Uterus (tissue), 2 donors: ENCODE results near the gene STAT6.

Experiments
- POLR2A ChIP-seq, 2 donors: fragments of 450-650 bp; IDR thresholded peaks; one replicate each; pipeline ENCODE4 v1.6.1; 2016; ENCODE audit warnings: antibody characterized with exemption in 2 of 2, mild to moderate bottlenecking in 1 of 2, moderate library complexity in 1 of 2
- TF ChIP-seq, protein P1 (sequence below), 4 experiments: fragments of 200-600 bp in 2 of 4; fragments of 450-650 bp in 2 of 4; sonication (generic) in 2 of 4; IDR thresholded peaks; one replicate each; pipeline ENCODE4 v1.5.1; 2016 to 2019; ENCODE audit warnings: antibody characterized with exemption in 4 of 4, mild to moderate bottlenecking in 2 of 4, moderate library complexity in 1 of 4

DNA sequence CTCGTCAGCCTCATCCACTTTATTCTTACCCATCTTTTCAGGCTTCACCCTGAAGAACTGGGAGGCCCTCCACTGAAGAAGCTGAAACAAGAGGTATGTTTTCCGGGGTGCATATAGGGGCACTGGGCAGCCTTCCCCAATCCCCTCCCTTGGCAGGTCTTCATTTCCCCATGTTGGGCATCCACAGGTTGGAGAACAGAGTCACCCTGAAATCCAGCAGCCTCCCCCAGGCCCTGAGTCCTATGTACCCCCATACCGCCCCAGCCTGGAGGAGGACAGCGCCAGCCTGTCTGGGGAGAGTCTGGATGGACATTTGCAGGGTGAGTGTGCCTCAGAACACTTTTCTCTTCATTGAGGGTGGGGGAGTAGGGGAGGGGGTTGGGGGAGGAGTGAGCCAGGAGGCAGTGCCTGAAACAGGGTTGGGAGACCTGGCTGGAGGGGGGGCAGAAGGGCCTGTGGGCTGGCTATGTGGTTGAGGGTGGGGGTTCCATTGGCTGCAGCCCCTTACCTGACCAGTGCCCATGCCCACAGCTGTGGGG, 18.2 kb downstream of the STAT6 start:
- TF ChIP-seq POLR2A (IDR thresholded peaks at IDR 0.05): no peak
- TF ChIP-seq, protein P1, sequence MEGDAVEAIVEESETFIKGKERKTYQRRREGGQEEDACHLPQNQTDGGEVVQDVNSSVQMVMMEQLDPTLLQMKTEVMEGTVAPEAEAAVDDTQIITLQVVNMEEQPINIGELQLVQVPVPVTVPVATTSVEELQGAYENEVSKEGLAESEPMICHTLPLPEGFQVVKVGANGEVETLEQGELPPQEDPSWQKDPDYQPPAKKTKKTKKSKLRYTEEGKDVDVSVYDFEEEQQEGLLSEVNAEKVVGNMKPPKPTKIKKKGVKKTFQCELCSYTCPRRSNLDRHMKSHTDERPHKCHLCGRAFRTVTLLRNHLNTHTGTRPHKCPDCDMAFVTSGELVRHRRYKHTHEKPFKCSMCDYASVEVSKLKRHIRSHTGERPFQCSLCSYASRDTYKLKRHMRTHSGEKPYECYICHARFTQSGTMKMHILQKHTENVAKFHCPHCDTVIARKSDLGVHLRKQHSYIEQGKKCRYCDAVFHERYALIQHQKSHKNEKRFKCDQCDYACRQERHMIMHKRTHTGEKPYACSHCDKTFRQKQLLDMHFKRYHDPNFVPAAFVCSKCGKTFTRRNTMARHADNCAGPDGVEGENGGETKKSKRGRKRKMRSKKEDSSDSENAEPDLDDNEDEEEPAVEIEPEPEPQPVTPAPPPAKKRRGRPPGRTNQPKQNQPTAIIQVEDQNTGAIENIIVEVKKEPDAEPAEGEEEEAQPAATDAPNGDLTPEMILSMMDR (IDR thresholded peaks at IDR 0.05): no peak
